ENCODE results near the gene PODNL1.

DNA sequence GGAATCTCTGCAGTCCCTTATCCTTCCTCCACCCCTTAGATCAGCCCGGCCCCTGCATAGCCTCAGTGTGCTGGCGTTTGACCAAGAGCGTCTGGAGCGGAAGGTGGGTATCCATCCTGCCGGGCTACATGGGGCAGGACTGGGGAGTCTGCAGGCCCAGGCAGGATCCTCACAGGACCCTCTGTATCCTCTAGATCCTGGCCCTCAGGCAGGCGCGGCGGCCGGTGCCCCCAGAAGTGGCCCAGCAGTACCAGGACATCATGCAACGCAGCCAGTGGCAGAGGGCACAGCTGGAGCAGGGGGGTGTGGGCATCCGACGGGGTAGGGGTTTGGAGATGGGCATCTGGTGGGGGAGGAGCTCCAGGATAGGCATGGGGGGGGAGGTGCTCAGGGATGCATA lies 8.9 kb downstream of the PODNL1 start:
- TF ChIP-seq EZH2 (IDR thresholded peaks at IDR 0.05; ENCODE audit: insufficient read depth, poor library complexity, severe bottlenecking) (no peak), EZH2phosphoT487 (IDR thresholded peaks at IDR 0.05; ENCODE audit: insufficient read depth, low read depth) (no peak)

Measured in GM23248 (cell line).